ENCODE results near the gene SRXN1. TPM values are rescaled to one million over a fixed set of nuclear protein-coding genes. Genes with fewer than 3 reads are reported as not detected.
"Not testable (repeated sequence)": the region's sequence is repeated elsewhere in the genome, so short reads cannot be mapped to it uniquely, and the experiment has no call there.

The SRXN1 gene
- 35.2 and 40.3 TPM in 2 replicates for polyA plus RNA-seq (2014; cell fraction: cytosol; rRNA removed)
- 13.9 and 16.4 TPM in 2 replicates for polyA plus RNA-seq (2014; cell fraction: nucleus; rRNA removed)

DNA sequence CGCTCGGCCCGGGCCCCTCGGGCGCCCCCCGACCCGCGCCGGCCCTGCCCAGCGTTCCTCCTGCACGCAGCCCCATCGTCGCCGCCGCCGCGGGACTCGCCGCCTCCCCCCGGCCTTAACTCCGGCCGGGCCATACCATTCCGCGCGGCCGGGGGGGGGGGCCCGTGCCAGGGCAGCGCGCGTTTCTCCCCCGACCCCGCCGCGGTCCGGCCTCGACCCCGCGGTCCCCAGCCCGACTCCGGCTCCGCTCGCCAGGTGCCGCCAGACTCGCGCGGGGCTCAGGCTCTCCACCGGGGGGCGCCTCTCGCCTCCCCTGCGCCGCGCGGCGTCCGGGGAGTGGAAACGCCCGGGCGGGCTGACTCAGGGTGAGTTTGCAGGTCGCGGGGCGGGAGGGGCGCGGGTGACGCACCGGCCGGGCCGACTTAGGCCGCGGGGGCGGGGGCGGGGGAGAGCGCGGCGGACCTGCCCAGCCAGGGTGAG lies at the start of gene SRXN1:
Gene SRXN1 (minus strand): TSS at position 91 of the 480 bp plus-strand sequence. CDS start 15 bp downstream, at position 76.
- peak; percentile 82 for DNase-seq (ENCODE audit: low spot score)

DNA sequence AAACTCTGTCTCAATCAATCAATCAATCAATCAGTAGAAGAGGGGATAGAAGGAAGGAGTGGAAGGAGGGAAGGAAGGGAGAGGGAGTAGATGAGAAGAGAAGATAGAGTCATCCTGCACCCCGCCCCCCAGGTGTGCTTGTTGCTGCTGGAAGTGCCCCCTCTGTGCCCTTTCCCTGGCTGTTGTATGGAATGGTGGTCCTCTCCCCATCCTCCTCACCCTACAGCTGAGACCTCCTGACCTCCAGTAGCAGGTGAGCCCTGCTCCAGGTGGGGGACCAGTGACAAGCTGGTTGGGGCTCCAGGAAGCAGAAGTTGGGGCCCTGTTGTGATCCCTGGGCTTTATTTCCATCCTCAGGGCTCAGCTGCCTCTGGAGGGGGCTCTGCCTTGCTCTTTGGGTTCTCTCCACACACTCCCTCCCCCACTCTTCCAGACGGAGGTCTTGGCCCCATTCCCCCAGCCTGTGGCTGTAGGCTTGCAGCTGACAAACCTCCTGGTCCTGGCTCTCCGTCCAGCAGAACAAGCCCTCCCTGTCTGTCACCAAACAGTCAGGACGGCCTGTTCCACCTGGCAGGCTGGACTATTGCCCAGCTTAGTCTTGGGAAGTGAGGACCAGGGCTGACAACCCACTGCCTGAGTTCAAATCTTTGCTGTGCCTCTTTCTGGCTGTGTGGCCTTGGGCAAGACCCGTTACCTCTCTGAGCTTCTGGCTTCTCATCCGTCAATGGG lies 48.6 kb upstream of the SRXN1 start:
- DNase-seq (ENCODE audit: low spot score), result no peak

DNA sequence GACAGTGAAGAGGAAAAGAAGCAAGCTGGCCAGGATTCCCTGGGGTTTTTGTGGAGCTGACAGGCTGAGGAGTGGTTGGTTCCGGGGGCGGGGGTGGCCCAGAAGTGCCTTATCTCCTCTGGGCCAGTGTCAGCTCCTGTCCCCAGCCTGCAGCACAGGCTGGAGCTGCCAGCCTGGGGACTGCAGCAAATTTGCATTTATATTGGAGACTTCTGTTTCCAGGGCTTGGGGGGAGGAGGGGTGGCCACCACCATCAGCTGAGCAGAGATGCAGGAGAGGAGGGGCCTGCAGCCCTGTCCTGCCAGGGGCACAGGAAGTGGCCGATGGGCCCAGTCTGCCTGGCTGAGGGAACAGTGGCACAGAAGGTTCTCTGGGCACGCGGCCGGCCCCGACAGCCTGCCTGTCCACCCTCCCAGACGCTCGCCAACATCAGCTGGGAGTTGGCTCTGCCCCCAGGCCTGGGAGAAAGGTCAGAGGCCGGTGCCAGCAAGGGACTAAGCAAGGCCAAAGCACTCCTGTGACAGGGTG lies 46.9 kb upstream of the SRXN1 start:
- peak; percentile 68 for DNase-seq (ENCODE audit: low spot score)

DNA sequence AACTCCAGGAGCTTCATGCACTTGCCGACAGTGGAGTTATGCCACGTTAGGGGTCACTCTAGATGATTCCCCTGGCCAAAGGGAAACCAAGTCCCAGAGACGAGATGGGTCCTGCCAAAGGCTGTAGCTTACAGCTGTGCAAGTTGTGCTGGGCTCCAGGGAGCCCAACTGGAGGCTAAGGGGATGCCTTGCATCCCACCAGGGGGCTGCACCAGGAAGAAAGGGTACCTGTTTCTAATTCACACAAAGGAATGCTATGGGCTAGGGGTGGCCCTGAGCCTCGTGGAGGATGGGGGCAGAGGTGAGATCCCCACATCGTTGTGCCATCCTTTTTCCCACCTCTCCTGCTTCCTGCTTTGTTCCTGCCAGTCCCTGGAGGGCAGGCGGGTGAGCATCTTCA lies 46.3 kb upstream of the SRXN1 start:
- DNase-seq (ENCODE audit: low spot score), result no peak

DNA sequence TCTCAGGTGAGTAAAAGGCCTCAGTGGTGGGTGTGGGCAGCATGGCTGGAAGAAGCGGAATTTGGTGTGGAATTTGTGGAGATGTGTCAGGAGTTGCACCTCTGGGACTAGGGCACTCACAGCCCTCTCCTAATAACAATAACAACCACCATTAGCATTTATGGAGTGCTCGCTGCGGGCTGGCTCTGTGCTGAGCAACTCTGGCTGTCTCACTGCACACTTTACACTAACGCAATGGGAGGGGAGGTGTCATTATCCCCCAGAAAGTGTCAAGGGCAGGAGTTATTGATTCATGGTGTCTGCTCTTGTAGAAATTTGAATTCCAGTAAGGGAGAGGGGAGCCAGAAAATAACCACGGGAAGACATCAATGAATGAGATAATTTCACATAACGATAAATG lies 45.3 kb upstream of the SRXN1 start:
- DNase-seq (ENCODE audit: low spot score), result no peak

DNA sequence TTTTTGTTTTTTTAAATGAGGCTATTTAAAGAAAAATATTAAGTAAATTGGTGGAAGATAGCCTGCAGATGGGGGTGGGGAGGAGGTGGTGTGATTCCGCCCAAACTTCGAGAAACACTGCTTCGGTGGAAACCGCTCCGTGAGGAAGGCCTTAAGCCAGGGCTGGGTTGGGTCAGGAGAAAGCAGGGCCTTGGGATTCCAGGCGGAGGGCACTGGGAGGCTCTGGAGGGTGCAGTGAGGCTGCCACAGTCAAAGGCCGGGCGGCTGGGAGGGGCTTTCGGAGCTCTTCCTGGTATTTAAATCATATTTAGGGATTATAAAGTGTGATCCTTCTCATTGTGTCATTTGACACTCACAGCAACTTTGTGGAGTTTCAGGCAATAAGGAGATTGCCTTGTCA lies 44.8 kb upstream of the SRXN1 start:
- no peak for DNase-seq (ENCODE audit: low spot score)

DNA sequence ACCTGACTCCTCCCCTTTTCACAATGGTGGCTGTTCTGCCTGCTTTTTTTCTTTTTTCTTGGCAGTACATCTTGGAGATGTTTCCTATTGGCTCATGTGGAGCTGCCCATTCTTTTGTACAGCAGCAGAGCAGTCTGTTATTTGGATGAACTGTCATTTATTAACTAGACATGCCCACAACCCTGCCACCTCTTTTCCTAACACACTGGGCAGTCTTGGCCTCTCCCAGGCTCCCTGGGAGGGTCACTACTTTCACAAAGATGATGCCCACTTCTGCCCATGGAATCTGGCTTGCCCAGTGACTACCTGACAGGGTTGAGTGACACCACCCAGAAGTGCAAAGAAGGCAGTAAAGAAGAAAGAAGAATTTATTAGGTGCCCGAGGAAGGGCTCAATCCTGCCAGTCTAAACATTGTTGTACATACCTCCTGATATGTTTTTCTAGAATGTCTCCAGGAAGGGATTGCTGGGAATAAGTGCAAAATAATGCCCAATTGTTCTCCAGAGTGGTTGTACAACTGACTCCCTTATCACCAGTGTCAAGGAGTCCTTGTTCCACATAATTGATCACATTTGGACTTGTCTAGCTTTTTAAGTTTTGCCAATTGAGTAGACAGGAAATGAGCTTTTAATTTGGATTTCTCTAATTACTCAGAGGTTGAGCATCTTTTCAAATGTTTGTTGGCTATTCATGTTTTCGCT lies 42.3 kb upstream of the SRXN1 start:
- no peak for DNase-seq (ENCODE audit: low spot score)

DNA sequence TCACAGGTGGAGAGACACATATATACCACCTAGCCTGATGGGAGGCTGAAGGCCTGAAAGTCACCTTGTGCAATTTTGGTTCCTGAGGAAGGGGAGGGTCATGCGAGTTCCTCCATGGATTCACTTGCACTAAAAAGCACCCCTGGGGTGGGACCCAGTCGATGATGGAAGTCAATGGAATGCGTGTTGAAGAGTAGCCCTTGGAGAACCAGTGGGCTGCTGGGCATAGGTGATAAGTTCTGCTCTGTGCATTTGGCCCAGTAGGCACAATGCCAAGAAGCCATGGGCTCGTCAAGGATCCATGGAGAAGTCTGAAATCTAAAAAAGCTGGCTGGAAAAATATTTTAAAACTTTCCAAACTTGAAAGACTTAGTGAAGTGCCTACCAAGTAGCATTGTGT lies 41.5 kb upstream of the SRXN1 start:
- DNase-seq (ENCODE audit: low spot score), result no peak

DNA sequence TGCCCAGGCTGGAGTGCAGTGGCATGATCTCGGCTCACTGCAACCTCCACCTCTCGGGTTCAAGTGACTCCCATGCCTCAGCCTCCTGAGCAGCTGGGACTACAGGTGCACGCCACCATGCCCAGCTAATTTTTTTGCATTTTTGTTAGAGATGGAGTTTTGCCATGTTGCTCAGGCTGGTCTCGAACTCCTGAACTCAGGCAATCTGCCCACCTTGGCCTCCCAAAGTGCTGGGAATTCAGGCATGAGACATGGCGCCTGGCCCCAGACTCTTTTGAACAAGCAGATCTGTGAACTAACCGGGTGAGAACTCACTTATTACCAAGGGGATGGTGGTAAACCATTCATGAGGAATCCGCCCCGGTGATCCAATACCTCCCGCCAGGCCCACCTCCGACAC lies 40.8 kb upstream of the SRXN1 start:
- DNase-seq (ENCODE audit: low spot score), result not testable (repeated sequence)

DNA sequence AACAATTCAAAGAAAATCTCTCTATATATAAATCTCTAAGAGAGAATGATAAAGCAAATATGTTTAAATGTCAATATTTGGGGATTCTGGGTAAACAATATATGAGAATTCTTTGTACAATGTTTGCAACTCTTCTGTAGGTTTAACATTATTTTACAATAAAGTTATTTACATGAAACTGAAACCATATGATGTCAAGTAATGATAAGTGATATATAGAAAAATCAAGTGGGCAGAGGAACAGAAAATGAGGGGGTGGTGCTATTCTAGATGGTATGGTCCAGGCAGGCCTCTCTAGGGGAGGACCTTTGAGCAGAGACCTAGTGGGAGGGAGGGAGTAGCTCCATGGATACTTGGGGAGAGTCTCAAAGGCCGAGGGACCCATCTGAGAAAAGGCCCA lies 39.0 kb upstream of the SRXN1 start:
- DNase-seq (ENCODE audit: low spot score), result no peak

DNA sequence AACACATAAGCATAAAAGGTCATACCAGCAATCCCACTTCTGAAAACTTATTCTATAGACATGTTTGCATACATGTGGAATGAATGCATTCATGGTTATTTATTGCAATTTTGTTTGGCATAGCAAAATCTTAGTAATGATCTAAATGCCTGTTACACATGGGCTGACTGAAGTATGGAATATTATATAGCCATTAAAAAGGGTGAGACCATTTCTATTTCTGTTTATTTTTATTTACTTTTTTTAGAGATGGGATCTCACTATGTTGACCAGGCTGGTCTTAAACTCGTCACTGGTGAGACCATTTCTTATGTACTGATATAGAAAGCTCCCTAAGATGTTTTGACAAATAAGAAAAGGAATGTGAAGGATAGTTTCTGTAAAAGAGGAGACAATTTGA lies 36.9 kb upstream of the SRXN1 start:
- DNase-seq (ENCODE audit: low spot score), result no peak

DNA sequence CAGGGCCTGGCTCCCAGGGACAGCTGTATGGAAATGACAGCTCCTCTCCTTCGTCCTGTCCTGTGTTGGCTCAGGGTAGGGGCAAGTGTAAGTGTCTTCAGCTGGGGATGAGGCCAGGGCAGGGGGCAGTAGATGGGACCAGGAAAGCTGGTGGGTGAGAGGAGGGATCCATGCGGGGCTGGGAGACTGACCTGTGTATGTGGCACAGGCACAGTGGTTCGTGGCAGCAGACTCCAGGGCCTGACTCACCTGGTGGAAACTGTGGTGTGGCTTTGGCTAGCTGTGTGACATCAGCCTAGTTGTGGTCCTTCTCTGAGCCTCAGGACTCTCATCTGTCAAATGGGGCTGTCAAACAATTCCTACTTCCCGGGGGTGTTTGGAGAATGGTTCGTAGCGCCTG lies 36.3 kb upstream of the SRXN1 start:
- DNase-seq (ENCODE audit: low spot score), result no peak

DNA sequence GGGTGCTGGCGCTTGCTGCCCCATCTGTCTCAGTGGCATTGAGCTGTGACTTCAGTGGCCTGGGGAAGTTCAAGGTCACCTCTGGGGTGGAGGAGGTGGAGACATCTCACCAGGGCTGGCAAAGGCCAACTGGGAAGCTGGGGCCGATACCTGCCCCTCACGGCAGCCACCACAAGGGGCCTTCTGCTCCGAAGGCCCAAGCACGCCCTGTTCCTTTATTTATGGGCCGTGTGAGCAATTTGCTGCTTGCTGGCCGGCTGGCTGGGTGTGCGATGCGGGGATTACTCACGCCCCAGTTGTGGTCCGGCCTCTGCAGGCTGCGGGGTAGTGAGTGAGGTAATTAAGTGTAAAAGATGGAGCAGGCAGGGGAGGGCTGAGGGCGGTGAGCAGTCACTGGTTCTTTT lies 35.8 kb upstream of the SRXN1 start:
- peak; percentile 42 for DNase-seq (ENCODE audit: low spot score)

DNA sequence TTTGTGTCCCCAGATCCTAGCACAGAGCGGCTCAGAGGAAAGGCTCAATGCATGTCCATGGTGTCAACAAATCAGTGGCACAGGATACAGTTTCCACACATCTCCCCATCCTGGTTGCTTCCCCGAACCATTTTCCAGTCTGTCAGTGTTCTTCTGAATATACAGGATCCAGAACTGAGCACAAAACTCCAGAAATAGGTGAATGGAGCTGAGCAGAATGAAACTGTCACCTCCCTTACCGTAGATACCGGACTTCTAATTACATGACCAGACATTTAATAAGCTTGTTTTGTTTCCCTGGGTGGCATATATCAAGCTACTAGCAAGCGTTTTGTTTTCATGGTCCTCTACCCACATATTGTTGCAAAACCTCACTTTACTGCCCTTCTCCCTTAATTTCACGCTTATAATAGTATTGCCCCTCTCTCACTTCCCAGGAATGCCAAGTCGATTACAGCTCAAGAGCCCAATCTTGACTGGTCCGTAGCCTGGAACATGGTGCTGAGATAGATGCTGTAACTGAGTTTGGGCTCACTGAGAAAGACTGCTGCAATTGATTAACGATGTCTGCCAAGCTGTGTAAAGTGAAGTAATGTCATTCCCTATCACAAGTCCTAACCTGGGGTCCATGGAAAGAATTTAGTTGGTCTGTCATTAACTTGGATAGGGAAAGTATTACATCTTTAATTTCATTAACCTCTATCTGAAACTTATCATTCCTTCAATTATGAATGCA lies 34.6 kb upstream of the SRXN1 start:
- DNase-seq (ENCODE audit: low spot score), result no peak

DNA sequence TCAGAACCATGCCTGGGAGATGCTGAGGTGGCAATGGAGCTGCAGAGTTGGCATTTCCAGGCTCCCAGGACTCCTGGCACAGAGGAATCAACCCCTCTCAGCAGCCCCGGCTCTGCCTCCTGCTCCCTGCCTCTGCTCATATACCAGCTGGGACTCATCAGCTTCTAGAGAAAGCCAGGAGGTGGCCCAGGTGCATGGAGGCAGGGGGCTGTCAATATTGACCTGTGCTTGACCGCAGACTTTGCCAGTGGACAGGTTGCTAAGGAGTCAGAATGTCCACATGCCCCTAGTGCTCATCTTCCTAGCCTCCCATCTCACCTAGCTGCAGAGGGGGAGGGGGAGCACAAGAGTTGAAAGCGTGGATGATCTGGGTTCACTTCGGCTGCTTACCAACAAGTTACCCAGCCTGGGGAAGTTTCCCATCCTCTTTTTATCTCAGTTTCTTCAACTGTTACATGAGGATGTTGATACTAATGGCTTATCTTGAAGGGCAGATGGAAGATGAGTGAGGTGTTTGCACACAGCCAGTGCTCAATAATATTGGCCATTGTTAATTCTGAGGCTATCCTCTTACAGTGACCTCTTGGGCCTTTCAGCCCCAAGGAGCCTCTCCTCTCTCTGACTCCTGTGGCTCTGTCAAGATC lies 31.8 kb upstream of the SRXN1 start:
- no peak for DNase-seq (ENCODE audit: low spot score)

DNA sequence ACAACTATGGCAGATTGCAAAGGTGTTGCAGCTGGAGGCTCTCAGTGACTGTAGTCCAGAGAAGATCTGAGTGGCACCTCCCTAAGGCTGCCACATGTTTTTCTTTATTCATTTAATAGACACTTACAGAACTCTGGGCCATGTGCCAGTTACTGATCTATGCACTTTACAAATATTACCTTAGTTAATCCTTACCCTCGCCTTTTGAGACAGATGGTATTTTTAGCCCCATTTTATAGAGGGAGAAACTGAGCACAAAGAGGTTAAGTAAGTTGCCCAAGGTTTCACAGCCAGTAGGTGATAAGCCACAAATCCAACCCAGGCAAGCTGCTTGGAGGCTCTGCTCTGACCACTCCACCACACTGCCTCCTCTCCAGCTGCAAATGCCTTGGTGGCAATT lies 29.1 kb upstream of the SRXN1 start:
- no peak for DNase-seq (ENCODE audit: low spot score)

DNA sequence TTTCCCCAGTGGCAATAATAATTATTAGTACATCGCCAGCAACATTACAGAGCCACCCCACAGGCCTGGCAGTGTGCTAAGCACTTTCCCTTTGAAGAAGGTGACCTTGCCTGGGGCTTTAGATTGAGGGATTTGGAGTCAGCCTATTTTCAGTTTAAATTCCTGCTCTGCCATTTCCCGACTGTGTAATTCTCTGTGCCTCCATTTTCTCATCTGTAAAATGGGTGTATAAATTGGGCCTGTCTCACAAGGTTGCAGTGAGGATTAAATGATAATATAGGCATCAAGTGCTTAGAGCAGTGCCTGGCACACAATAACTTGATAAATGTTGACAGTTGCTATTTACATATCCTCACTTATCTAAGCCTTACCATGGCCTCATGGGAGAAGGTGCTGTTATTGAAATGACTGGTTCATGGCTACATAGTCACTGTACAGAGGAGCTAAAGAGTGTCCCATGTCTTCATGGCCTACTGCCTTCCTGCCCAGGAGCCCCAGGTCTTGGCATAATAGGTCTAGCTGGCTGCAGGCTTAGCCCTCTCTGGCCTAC lies 27.7 kb upstream of the SRXN1 start:
- no peak for DNase-seq (ENCODE audit: low spot score)

DNA sequence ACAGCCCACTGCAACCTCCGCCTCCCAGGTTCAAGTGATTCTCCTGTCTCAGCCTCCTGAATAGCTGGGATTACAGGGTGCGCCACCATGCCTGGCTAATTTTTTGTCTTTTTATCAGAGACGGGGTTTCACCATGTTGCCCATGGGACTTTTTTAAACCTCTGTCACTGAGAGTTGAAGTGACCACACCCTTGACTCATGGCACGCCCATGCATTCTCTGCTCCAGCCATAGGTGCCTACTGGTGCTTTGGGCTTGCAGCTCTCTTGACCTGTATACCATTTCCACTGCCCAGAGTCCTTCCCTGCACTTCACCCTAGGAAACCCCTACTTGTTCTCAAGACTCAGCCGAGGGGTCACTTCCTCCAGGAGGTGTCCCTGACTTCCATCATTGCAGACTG lies 25.0 kb upstream of the SRXN1 start:
- DNase-seq (ENCODE audit: low spot score), result no peak

DNA sequence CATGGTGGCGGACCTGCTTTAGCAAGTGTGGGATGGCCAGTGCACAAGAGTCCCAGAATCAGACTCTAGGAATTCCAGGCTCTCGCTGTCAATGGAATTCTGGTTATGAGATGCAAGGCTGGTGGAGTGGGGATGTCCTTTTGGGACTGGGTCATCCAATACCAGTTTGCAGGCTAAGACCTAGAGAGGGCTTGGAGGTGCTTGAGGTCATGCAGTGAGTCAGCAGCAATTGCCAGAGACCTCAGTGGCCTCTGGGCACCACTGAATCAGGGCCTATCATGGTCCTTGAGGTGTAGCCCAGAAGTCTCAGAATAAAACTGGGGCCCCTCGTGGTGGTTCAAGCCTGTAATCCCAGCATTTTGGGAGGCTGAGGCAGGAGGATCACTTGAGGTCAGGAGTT lies 24.0 kb upstream of the SRXN1 start:
- DNase-seq (ENCODE audit: low spot score), result peak; percentile 40

DNA sequence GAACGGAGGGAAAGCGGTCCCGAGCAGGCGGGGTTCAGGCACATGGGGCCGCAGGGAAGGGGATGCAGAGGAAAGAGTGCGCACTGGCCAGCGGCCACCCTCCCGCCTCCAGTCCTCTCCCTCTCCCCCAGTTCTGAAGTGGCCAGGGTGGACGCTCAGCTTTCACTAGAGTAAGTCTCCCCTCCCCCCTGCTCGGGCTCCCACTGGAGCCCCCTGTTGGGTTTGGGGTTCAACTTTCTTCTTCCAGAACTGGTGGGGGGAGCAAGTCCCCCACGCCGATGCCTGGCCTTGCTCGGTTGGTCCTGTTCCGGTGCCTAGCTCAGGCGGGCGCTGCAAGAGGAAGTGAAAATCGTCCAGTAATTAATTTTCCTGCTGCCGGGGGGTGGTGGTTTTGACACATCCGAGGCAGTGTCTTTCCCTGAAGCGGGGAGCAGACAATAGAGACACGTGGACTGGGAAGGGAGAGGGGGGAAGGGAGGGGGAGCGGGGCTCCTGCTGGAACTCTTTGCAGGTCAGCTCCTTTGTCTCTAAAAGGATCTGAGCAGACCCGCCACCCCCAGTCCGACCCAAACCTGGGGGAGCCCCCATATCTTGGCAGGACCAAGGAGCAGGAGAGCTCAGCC lies 23.4 kb upstream of the SRXN1 start:
- DNase-seq (ENCODE audit: low spot score), result no peak

Measured in SK-N-DZ (cell line).